Endodermal cell (in vitro differentiated cells): ENCODE data around the gene PAX8. TPM values are rescaled to one million over a fixed set of nuclear protein-coding genes. Genes with fewer than 3 reads are reported as not detected.
A peak's percentile ranks its signal among the peaks of the same experiment; 100 is the strongest.

Experiments
- DNase-seq: peaks from one replicate; pipeline ENCODE4 v3.0.0-alpha.2; 2017
- H3K27ac ChIP-seq: 2 replicates; pipeline ENCODE4 v1.5.1; 2013; ENCODE audit warnings: mild to moderate bottlenecking, low read depth, low read length, moderate library complexity
- H3K27me3 ChIP-seq: 2 replicates; pipeline ENCODE4 v1.6.1; 2013; ENCODE audit warnings: mild to moderate bottlenecking, low read length, moderate library complexity; ENCODE audit not compliant: insufficient read depth, control insufficient read depth, poor library complexity, severe bottlenecking
- H3K36me3 ChIP-seq: 2 replicates; pipeline ENCODE4 v1.7.0; 2013; ENCODE audit warnings: mild to moderate bottlenecking, low read length, moderate library complexity; ENCODE audit not compliant: control insufficient read depth, insufficient read depth
- H3K4me1 ChIP-seq: one replicate; pipeline ENCODE4 v1.7.0; 2013; ENCODE audit warnings: low read length; ENCODE audit not compliant: control insufficient read depth, insufficient read depth
- H3K4me3 ChIP-seq: 2 replicates; pipeline ENCODE4 v1.5.1; 2013; ENCODE audit warnings: mild to moderate bottlenecking, low read length, moderate library complexity
- H3K9ac ChIP-seq: 2 replicates; pipeline ENCODE4 v1.6.1; 2013; ENCODE audit warnings: mild to moderate bottlenecking, low read length, moderate library complexity; ENCODE audit not compliant: poor library complexity, severe bottlenecking; ENCODE audit errors: extremely low read depth
- H3K9me3 ChIP-seq: 2 replicates; pipeline ENCODE4 v1.6.1; 2013; ENCODE audit warnings: mild to moderate bottlenecking, low read length, moderate library complexity; ENCODE audit not compliant: control insufficient read depth
- H3K27ac Mint-ChIP-seq: 2 replicates; pipeline ENCODE4 v1.8.0; 2020; ENCODE audit warnings: mixed read lengths
- H3K27me3 Mint-ChIP-seq: 2 replicates; pipeline ENCODE4 v1.8.0; 2021; ENCODE audit warnings: mild to moderate bottlenecking, mixed read lengths; ENCODE audit not compliant: insufficient read depth
- H3K36me3 Mint-ChIP-seq: 2 replicates; pipeline ENCODE4 v1.8.0; 2020; ENCODE audit warnings: low read depth, mixed read lengths
- H3K4me1 Mint-ChIP-seq: 2 replicates; pipeline ENCODE4 v1.8.0; 2020; ENCODE audit warnings: mixed read lengths
- H3K4me3 Mint-ChIP-seq: 2 replicates; pipeline ENCODE4 v1.8.0; 2020; ENCODE audit warnings: mild to moderate bottlenecking, moderate library complexity, mixed read lengths
- H3K9me3 Mint-ChIP-seq: 2 replicates; pipeline ENCODE4 v1.8.0; 2020; ENCODE audit warnings: mild to moderate bottlenecking, mixed read lengths
- CTCF ChIP-seq: fragments of 200-600 bp; sonication (generic); conservative IDR thresholded peaks from 2 replicates; pipeline ENCODE4 v1.5.0; 2021; ENCODE audit warnings: antibody characterized with exemption, mild to moderate bottlenecking
- WGBS, 2 experiments: methylation state at CpG; one replicate each; pipeline versions ENCODE4 v1.1.5 to v1.1.7; 2013; ENCODE audit warnings: missing lambda C conversion rate in 2 of 2, mixed read lengths in 1 of 2; ENCODE audit not compliant: insufficient coverage in 1 of 2, insufficient read length in 1 of 2; 5-methylcytosine and 5-hydroxymethylcytosine counted together
- total RNA-seq, 2 donors: library from RNA; stranded (reverse); fragmentation: NEBNext Ultra II Directional in 1 of 2; extraction: Animal tissue kit (Norgen Biotek cat#: 25700) in 1 of 2; gene quantifications; 2 replicates in 1 of 2; 3 replicates in 1 of 2; pipeline ENCODE4 v1.2.1, GENCODE V29; 2021

The PAX8 gene
- total RNA-seq, 2 donors from 2014 or later = 0.09 to 0.11 TPM

- Histone ChIP-seq H3K9me3 (no peaks in the 10 kb centered on the region), H3K4me3 (no peak overlapping the region), H3K4me1 (no peaks in the 10 kb centered on the region), H3K9ac (no peak overlapping the region), H3K27me3 (peaks cover 19% of the 10 kb centered on the region), H3K27ac (no peak overlapping the region), H3K36me3 (no peaks in the 10 kb centered on the region)
- no peak overlapping the region for H3K27ac Mint-ChIP-seq
- H3K4me3 Mint-ChIP-seq = no peak overlapping the region
- H3K36me3 Mint-ChIP-seq = no peaks in the 10 kb centered on the region
- no peak for DNase-seq
- H3K27me3 Mint-ChIP-seq = peaks cover 19% of the 10 kb centered on the region
- H3K4me1 Mint-ChIP-seq = peaks cover 6% of the 10 kb centered on the region
- H3K9me3 Mint-ChIP-seq = no peaks in the 10 kb centered on the region
- TF ChIP-seq CTCF = no peak
- WGBS, 2 experiments = 83 to 100% methylated on average over 1 to 8 of the region's 8 CpGs
Observed at GRCh38 chr2:113201496-113202304, 77.0 kb downstream of the PAX8 start.

GRCh38 chr2:113200736-113201490 lies 77.8 kb downstream of the PAX8 start:
- WGBS, 2 experiments = 93 to 99% methylated on average over 10 to 17 of the region's 17 CpGs
- no peak overlapping the region for H3K4me3 Mint-ChIP-seq

GRCh38 chr2:113200236-113200635 lies 78.5 kb downstream of the PAX8 start:
- H3K9me3 Mint-ChIP-seq = no peaks in the 10 kb centered on the region
- H3K4me3 Mint-ChIP-seq = no peak overlapping the region
- Histone ChIP-seq H3K36me3 (no peaks in the 10 kb centered on the region), H3K4me1 (no peaks in the 10 kb centered on the region), H3K9ac (no peak overlapping the region), H3K4me3 (no peak overlapping the region), H3K9me3 (no peaks in the 10 kb centered on the region), H3K27me3 (peaks cover 27% of the 10 kb centered on the region), H3K27ac (no peak overlapping the region)
- peak; percentile 78 for DNase-seq
- peaks cover 6% of the 10 kb centered on the region for H3K4me1 Mint-ChIP-seq
- peaks cover 25% of the 10 kb centered on the region for H3K27me3 Mint-ChIP-seq
- H3K27ac Mint-ChIP-seq = no peak overlapping the region
- WGBS, 2 experiments = 83% methylated on average over 1 to 4 of the region's 4 CpGs
- no peaks in the 10 kb centered on the region for H3K36me3 Mint-ChIP-seq
- TF ChIP-seq CTCF = peak; percentile 64

More at GRCh38 chr2:113200736-113201490, 77.8 kb downstream of the PAX8 start:
- no peak for TF ChIP-seq CTCF
- peaks cover 24% of the 10 kb centered on the region for H3K27me3 ChIP-seq
- no peak overlapping the region for H3K27ac Mint-ChIP-seq
- no peaks in the 10 kb centered on the region for H3K36me3 Mint-ChIP-seq
- H3K9ac ChIP-seq = no peak overlapping the region
- H3K4me1 ChIP-seq = no peaks in the 10 kb centered on the region
- H3K27me3 Mint-ChIP-seq = peaks cover 21% of the 10 kb centered on the region
- no peaks in the 10 kb centered on the region for H3K9me3 Mint-ChIP-seq
- no peak overlapping the region for H3K27ac ChIP-seq
- H3K9me3 ChIP-seq = no peaks in the 10 kb centered on the region
- H3K4me3 ChIP-seq = no peak overlapping the region
- H3K36me3 ChIP-seq = no peaks in the 10 kb centered on the region
- no peak for DNase-seq
- peaks cover 6% of the 10 kb centered on the region for H3K4me1 Mint-ChIP-seq
